CD14-positive monocyte (primary cell): ENCODE measurements around the gene KLHL17. TPM values are rescaled to one million over a fixed set of nuclear protein-coding genes. Genes with fewer than 3 reads are reported as not detected.
"Not testable (repeated sequence)": the region's sequence is repeated elsewhere in the genome, so short reads cannot be mapped to it uniquely, and the experiment has no call there.

Experiments used
- DNase-seq, 3 donors: peaks; one replicate each; pipeline ENCODE4 v3.0.0-alpha.2; 2011 to 2022
- H2AFZ ChIP-seq: 2 replicates; pipeline ENCODE4 v1.6.0; 2012; ENCODE audit warnings: mild to moderate bottlenecking, low read depth, low read length, inconsistent platforms; ENCODE audit not compliant: insufficient read depth, poor library complexity, severe bottlenecking
- H3K27ac ChIP-seq, 2 donors: 1 replicate in 1 of 2; 2 replicates in 1 of 2; pipeline ENCODE4 v1.5.1; 2012 to 2013; ENCODE audit warnings: low read length in 2 of 2, control low read depth in 1 of 2, inconsistent platforms in 1 of 2, low read depth in 1 of 2, mild to moderate bottlenecking in 1 of 2
- H3K27me3 ChIP-seq, 2 donors: one replicate each; pipeline versions ENCODE4 v1.6.0 to v1.6.1; 2011 to 2013; ENCODE audit warnings: low read length in 2 of 2; ENCODE audit not compliant: control insufficient read depth in 2 of 2, insufficient read depth in 2 of 2
- H3K36me3 ChIP-seq, 2 donors: replicated peaks in 1 of 2; 1 replicate in 1 of 2; 2 replicates in 1 of 2; pipeline versions ENCODE4 v1.5.1 to v1.6.1; 2012 to 2013; ENCODE audit warnings: low read length in 2 of 2, control low read depth in 1 of 2, inconsistent platforms in 1 of 2, mild to moderate bottlenecking in 1 of 2; ENCODE audit not compliant: insufficient read depth in 2 of 2, control insufficient read depth in 1 of 2
- H3K4me1 ChIP-seq, 2 donors: 1 replicate in 1 of 2; 2 replicates in 1 of 2; pipeline versions ENCODE4 v1.5.1 to v1.6.1; 2012 to 2013; ENCODE audit warnings: low read length in 2 of 2, control low read depth in 1 of 2, inconsistent platforms in 1 of 2, mild to moderate bottlenecking in 1 of 2, moderate library complexity in 1 of 2; ENCODE audit not compliant: insufficient read depth in 2 of 2, control insufficient read depth in 1 of 2
- H3K4me2 ChIP-seq: replicated peaks from 2 replicates; pipeline ENCODE3; 2012; ENCODE audit warnings: low read length, moderate library complexity, mild to moderate bottlenecking; ENCODE audit not compliant: poor library complexity, severe bottlenecking; ENCODE audit errors: extremely low read depth
- H3K4me3 ChIP-seq, 3 experiments: fragments of 200-600 bp in 1 of 3; sonication (generic) in 1 of 3; replicated peaks in 1 of 3; 1 replicate in 2 of 3; 2 replicates in 1 of 3; pipeline ENCODE4 v1.5.1; 2011 to 2013; ENCODE audit warnings: low read length in 3 of 3, mild to moderate bottlenecking in 3 of 3, control low read depth in 2 of 3, low read depth in 2 of 3, inconsistent platforms in 1 of 3, moderate library complexity in 1 of 3
- H3K79me2 ChIP-seq: 2 replicates; pipeline ENCODE4 v1.6.0; 2012; ENCODE audit warnings: mild to moderate bottlenecking, control low read depth, inconsistent platforms, low read length, moderate library complexity; ENCODE audit not compliant: insufficient read depth
- H3K9ac ChIP-seq: 2 replicates; pipeline ENCODE4 v1.6.0; 2017; ENCODE audit warnings: low read length, mild to moderate bottlenecking; ENCODE audit not compliant: insufficient read depth, poor library complexity, severe bottlenecking
- H3K9me3 ChIP-seq, 2 donors: replicated peaks in 1 of 2; 1 replicate in 1 of 2; 2 replicates in 1 of 2; pipeline versions ENCODE4 v1.5.1 to v1.6.1; 2012 to 2013; ENCODE audit warnings: low read length in 2 of 2, control low read depth in 1 of 2; ENCODE audit not compliant: control insufficient read depth in 1 of 2, insufficient read depth in 1 of 2
- H4K20me1 ChIP-seq: 2 replicates; pipeline ENCODE4 v1.6.0; 2012; ENCODE audit warnings: mild to moderate bottlenecking, low read length, control low read depth, moderate library complexity; ENCODE audit not compliant: insufficient read depth
- H3K27ac Mint-ChIP-seq, 7 donors: one replicate each; pipeline ENCODE4 v1.8.0; 2020; ENCODE audit warnings: mild to moderate bottlenecking in 7 of 7, mixed read lengths in 7 of 7, moderate library complexity in 6 of 7, inconsistent platforms in 2 of 7
- H3K27me3 Mint-ChIP-seq, 3 donors: one replicate each; pipeline ENCODE4 v1.8.0; 2021 to 2022; ENCODE audit warnings: low read depth in 3 of 3, mild to moderate bottlenecking in 3 of 3, mixed read lengths in 3 of 3, moderate library complexity in 3 of 3, inconsistent platforms in 1 of 3
- H3K36me3 Mint-ChIP-seq, 2 donors: one replicate each; pipeline ENCODE4 v1.8.0; 2020; ENCODE audit warnings: mixed read lengths in 2 of 2, inconsistent platforms in 1 of 2, mild to moderate bottlenecking in 1 of 2
- H3K4me1 Mint-ChIP-seq: one replicate; pipeline ENCODE4 v1.8.0; 2020; ENCODE audit warnings: mild to moderate bottlenecking, mixed read lengths
- H3K4me3 Mint-ChIP-seq, 2 donors: one replicate each; pipeline ENCODE4 v1.8.0; 2020; ENCODE audit warnings: mild to moderate bottlenecking in 2 of 2, mixed read lengths in 2 of 2, moderate library complexity in 1 of 2
- H3K9me3 Mint-ChIP-seq, 7 donors: one replicate each; pipeline ENCODE4 v1.8.0; 2020 to 2022; ENCODE audit warnings: mixed read lengths in 7 of 7, mild to moderate bottlenecking in 6 of 7, moderate library complexity in 6 of 7, inconsistent platforms in 2 of 7
- whole genome bisulfite sequencing: methylation state at CpG from one replicate; pipeline ENCODE4 v1.1.5; 2013; ENCODE audit warnings: missing lambda C conversion rate; ENCODE audit not compliant: insufficient coverage; 5-methylcytosine and 5-hydroxymethylcytosine counted together
- intact Hi-C, 2 donors: fragments of 100-400 bp; cut with micrococcal nuclease; formaldehyde crosslinking; loops; one replicate each; pipeline versions ENCODE4 v1.15.0 to v1.15.1; 2023
- polyA plus RNA-seq, 3 donors: library from polyadenylated mRNA; depleted of rRNA in 1 of 3; unstranded in 2 of 3; stranded (reverse) in 1 of 3; fragments of 300-500 nt in 2 of 3; fragments of >200 nt in 1 of 3; fragmentation: Illumina TruSeq in 2 of 3; gene quantifications; 1 replicate in 2 of 3; 2 replicates in 1 of 3; pipeline ENCODE4 v1.2.3, GENCODE V29; 2012 to 2021
- TF ChIP-seq, protein P1 (sequence below): fragments of 200-600 bp; IDR thresholded peaks from one replicate; pipeline ENCODE4 v1.8.0; 2022; ENCODE audit warnings: antibody characterized with exemption, mild to moderate bottlenecking

The KLHL17 gene
- polyA plus RNA-seq, 3 donors = 0.31 to 48.1 (median 0.71) TPM

DNA sequence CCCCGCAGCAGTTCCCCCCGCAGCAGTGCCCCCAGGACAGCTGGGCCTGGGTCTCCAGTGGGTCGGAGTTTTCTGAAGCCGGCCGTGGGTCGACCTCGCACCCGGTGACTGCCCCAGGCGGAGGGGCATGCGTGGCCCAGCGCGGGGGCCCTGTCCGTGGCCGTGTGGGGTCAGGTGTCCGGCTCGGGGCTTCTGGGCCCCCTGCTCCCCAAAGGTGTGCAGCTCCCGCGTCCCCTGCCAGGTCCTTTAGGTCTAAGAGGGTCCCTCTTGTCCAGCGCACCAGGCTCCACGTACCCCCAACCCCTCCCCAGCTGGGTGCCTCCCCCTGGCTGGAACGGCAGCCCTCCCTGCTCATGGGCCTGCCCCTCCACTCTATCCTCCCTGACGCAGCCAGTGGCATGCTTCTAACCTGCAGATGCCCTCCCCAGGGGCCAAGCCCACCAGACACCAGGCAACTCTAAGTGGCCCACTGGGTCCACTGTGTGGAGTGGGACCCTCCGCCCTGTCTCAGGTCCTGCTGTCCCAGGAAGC lies 45.5 kb downstream of the KLHL17 start:
- TF ChIP-seq, protein P1, sequence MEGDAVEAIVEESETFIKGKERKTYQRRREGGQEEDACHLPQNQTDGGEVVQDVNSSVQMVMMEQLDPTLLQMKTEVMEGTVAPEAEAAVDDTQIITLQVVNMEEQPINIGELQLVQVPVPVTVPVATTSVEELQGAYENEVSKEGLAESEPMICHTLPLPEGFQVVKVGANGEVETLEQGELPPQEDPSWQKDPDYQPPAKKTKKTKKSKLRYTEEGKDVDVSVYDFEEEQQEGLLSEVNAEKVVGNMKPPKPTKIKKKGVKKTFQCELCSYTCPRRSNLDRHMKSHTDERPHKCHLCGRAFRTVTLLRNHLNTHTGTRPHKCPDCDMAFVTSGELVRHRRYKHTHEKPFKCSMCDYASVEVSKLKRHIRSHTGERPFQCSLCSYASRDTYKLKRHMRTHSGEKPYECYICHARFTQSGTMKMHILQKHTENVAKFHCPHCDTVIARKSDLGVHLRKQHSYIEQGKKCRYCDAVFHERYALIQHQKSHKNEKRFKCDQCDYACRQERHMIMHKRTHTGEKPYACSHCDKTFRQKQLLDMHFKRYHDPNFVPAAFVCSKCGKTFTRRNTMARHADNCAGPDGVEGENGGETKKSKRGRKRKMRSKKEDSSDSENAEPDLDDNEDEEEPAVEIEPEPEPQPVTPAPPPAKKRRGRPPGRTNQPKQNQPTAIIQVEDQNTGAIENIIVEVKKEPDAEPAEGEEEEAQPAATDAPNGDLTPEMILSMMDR = no peak
- Mint-ChIP-seq H3K4me3 (no peak overlapping the region), H3K36me3 (peaks cover 0 to 2% of the 10 kb centered on the region in 2 donors), H3K27ac (no peak overlapping the region), H3K27me3 (peaks cover 52 to 83% (median 65%) of the 10 kb centered on the region in 3 donors), H3K4me1 (peaks cover 18% of the 10 kb centered on the region), H3K9me3 (peaks cover 2 to 20% (median 3%) of the 10 kb centered on the region in 7 donors)
- H3K27me3 ChIP-seq = peaks cover 12 to 48% of the 10 kb centered on the region in 2 donors
- no peak overlapping the region for H3K9ac ChIP-seq
- H3K4me2 ChIP-seq = no peak overlapping the region
- WGBS = 80% methylated on average over 14 of the region's 23 CpGs
- intact Hi-C loops = no loop called here
- H3K79me2 ChIP-seq = no peaks in the 10 kb centered on the region
- no peaks in the 10 kb centered on the region for H4K20me1 ChIP-seq
- no peak overlapping the region for H3K27ac ChIP-seq
- no peak overlapping the region for H3K4me3 ChIP-seq
- H3K36me3 ChIP-seq = no peaks in the 10 kb centered on the region
- DNase-seq = no peak
- H3K4me1 ChIP-seq = peaks cover 6 to 12% of the 10 kb centered on the region in 2 donors
- peaks cover 0 to 5% of the 10 kb centered on the region in 2 donors for H3K9me3 ChIP-seq
- no peak overlapping the region for H2AFZ ChIP-seq

DNA sequence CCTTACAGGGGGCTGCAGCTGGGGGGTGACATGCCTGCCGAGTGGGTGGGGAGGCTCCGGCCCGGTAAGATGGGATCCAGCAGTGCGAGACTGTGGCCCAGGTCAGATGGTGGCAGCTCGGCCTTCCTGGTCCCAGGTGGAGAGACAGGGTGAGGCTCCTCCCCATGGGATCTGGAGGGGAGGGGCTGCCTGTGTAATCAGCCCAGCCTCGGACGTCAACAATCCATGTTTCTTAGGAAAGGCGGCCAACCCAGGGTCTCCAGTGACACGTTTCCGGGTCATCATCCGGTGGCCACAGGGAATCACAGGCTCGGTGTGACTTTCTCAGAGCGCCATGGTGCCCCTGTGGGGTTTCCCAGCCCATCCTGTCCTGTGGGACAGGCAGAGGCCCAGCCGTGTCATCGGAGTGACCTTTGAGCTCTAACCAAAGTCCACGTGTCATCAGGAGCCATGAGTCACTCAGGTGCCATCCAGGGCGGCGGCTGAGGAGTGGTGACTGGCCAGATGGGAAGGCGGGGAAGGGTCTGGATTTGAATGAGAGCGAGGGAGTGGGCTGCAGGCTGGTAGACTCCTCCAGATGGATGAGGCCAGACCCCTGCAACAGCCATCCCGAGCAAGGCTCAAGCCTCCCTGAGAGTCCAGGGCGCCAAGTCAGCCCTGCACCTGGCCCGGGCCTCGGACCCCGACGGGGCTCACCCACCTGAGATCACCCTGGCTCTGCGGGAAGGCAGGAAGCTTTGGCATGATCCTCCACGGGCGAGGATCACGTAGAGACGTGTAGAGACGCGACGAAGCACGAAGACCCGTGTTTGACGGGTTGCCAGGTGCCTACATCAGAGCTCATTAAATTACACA lies 46.1 kb downstream of the KLHL17 start:
- H3K9me3 Mint-ChIP-seq = peaks cover 0 to 16% (median 2%) of the 10 kb centered on the region in 7 donors
- Histone ChIP-seq H3K9ac (no peak overlapping the region), H3K36me3 (no peaks in the 10 kb centered on the region), H3K4me3 (no peak overlapping the region), H3K27me3 (peaks cover 8 to 41% of the 10 kb centered on the region in 2 donors), H3K4me1 (peaks cover 0 to 5% of the 10 kb centered on the region in 2 donors), H4K20me1 (no peaks in the 10 kb centered on the region), H3K79me2 (no peaks in the 10 kb centered on the region), H3K4me2 (no peak overlapping the region), H3K9me3 (no peaks in the 10 kb centered on the region), H3K27ac (no peak overlapping the region), H2AFZ (no peak overlapping the region)
- peak in 1 of 3 donors; percentile 32 for DNase-seq
- TF ChIP-seq, protein P1 = no peak
- no peak overlapping the region for H3K4me3 Mint-ChIP-seq
- intact Hi-C loops = no loop called here
- H3K4me1 Mint-ChIP-seq = peaks cover 14% of the 10 kb centered on the region
- H3K27ac Mint-ChIP-seq = peak overlapping the region in 2 of 7 donors; percentile 50 to 59
- 95% methylated on average over 37 of the region's 37 CpGs for WGBS
- peaks cover 48 to 80% (median 60%) of the 10 kb centered on the region in 3 donors for H3K27me3 Mint-ChIP-seq
- H3K36me3 Mint-ChIP-seq = peaks cover 0 to 2% of the 10 kb centered on the region in 2 donors

DNA sequence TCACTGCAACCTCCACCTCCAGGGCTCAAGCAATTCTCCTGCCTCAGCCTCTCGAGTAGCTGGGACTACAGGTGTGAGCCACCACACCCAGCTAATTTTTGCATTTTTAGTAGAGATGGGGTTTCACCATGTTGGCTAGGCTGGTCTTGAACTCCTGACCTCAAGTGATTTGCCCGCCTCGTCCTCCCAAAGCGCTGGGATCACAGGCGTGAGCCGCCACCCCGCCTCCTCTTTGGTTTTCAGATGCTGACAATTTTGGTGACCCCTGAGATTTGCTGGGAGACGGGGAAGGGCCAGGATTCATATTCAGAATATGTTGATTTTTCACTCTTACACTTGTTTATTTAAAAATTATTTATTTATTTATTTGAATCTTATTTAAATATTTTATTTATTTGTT lies 49.7 kb downstream of the KLHL17 start:
- DNase-seq, H2AFZ ChIP-seq, H3K4me3 ChIP-seq, H3K79me2 ChIP-seq, H3K9me3 ChIP-seq, H3K9me3 Mint-ChIP-seq, H3K27me3 ChIP-seq, H3K27ac ChIP-seq, H3K36me3 Mint-ChIP-seq, H3K4me3 Mint-ChIP-seq, H4K20me1 ChIP-seq, H3K36me3 ChIP-seq, H3K9ac ChIP-seq, H3K4me2 ChIP-seq: not testable (repeated sequence)
- 97% methylated on average over 6 of the region's 8 CpGs for WGBS
- H3K4me1 ChIP-seq = peaks cover 16 to 25% of the 10 kb centered on the region in 2 donors
- Mint-ChIP-seq H3K4me1 (peaks cover 24% of the 10 kb centered on the region), H3K27ac (peak overlapping the region in 1 of 7 donors; percentile 25), H3K27me3 (peaks cover 17 to 47% (median 30%) of the 10 kb centered on the region in 3 donors)
- intact Hi-C loops = loop anchor here in 1 of 2 donors (10.0 kb wide), 1 partner anchor 365 kb away; the partner anchor contains the start of gene AURKAIP1
